Transverse colon (tissue), 4 donors: ENCODE data around the gene RPS6KA5. TPM values are rescaled to one million over a fixed set of nuclear protein-coding genes. Genes with fewer than 3 reads are reported as not detected.
A peak's percentile ranks its signal among the peaks of the same experiment; 100 is the strongest.

ENCODE experiments used
- DNase-seq: peaks from one replicate; pipeline ENCODE4 v3.0.0-alpha.2; 2019
- H3K27ac ChIP-seq, 4 donors: fragments of 200-600 bp; sonication (generic); 2 replicates each; pipeline ENCODE4 v1.5.1; 2016 to 2018; ENCODE audit warnings: inconsistent platforms in 4 of 4
- H3K27me3 ChIP-seq: fragments of 200-600 bp; sonication (generic); 2 replicates; pipeline ENCODE4 v1.5.1; 2017; ENCODE audit warnings: inconsistent platforms
- H3K36me3 ChIP-seq, 4 donors: fragments of 200-600 bp; sonication (generic); 2 replicates each; pipeline ENCODE4 v1.5.1; 2017 to 2019; ENCODE audit warnings: inconsistent platforms in 4 of 4
- H3K4me1 ChIP-seq, 4 donors: fragments of 200-600 bp; sonication (generic); 2 replicates each; pipeline ENCODE4 v1.5.1; 2017 to 2020; ENCODE audit warnings: inconsistent platforms in 4 of 4
- H3K4me3 ChIP-seq, 4 donors: fragments of 200-600 bp; sonication (generic); 1 replicate in 1 of 4; 2 replicates in 3 of 4; pipeline versions ENCODE4 v1.5.1 to v1.6.1; 2017 to 2019; ENCODE audit warnings: inconsistent platforms in 4 of 4
- H3K9me3 ChIP-seq, 2 donors: fragments of 200-600 bp; sonication (generic); 2 replicates each; pipeline ENCODE4 v1.5.1; 2017 to 2019; ENCODE audit warnings: inconsistent platforms in 2 of 2
- CTCF ChIP-seq, 5 experiments: fragments of 200-600 bp in 3 of 5; fragments of 450-650 bp in 2 of 5; sonication (generic) in 3 of 5; IDR thresholded peaks; 1 replicate in 2 of 5; 2 replicates in 3 of 5; pipeline ENCODE4 v1.5.1; 2016 to 2017; ENCODE audit warnings: antibody characterized with exemption in 5 of 5, inconsistent platforms in 3 of 5, mild to moderate bottlenecking in 2 of 5, moderate library complexity in 1 of 5
- EP300 ChIP-seq: sonication (generic); formaldehyde crosslinking; IDR thresholded peaks from one replicate; pipeline ENCODE4 v1.6.1; 2017; ENCODE audit warnings: antibody characterized with exemption, low read depth
- POLR2A ChIP-seq: fragments of 450-650 bp; IDR thresholded peaks from one replicate; pipeline ENCODE4 v1.6.1; 2016; ENCODE audit warnings: antibody characterized with exemption, mild to moderate bottlenecking, moderate library complexity
- POLR2AphosphoS5 ChIP-seq, 3 donors: sonication (generic); formaldehyde crosslinking; IDR thresholded peaks; one replicate each; pipeline ENCODE4 v1.6.1; 2016; ENCODE audit warnings: antibody characterized with exemption in 3 of 3
- WGBS, 2 donors: methylation state at CpG; one replicate each; pipeline ENCODE4 v1.1.5; 2018; ENCODE audit warnings: low coverage in 1 of 2; 5-methylcytosine and 5-hydroxymethylcytosine counted together
- in situ Hi-C, 4 donors: fragments of 200-750 bp; cut with MboI; loops; one replicate each; pipeline versions ENCODE4 v1.15.0 to v1.15.1; 2017; ENCODE audit warnings: low sequenced_read_pairs in 3 of 4, low pct_ligation_motif_present in 1 of 4, low pct_unique_long_range_greater_than_20kb in 1 of 4
- intact Hi-C: fragments of 100-400 bp; cut with DNase I; formaldehyde crosslinking; loops from one replicate; pipeline ENCODE4 v1.15.1; 2023; ENCODE audit warnings: low total_unique reads
- total RNA-seq, 4 donors: library from RNA; depleted of rRNA; stranded (reverse); fragments of >200 nt; gene quantifications; one replicate each; pipeline ENCODE4 v1.1.0, GENCODE V29; 2016

RPS6KA5 gene
- total RNA-seq, 4 donors from 2014 or later, result 7.5 to 32.8 (median 28.0) TPM

- H3K4me1 ChIP-seq, result peaks cover 0 to 28% (median 16%) of the 10 kb centered on the region in 4 donors
- peak overlapping the region in 2 of 4 donors; percentile 33 to 44 for H3K27ac ChIP-seq
- no peaks in the 10 kb centered on the region for H3K27me3 ChIP-seq
- no peaks in the 10 kb centered on the region for H3K36me3 ChIP-seq
- intact Hi-C loops (no loop called here), in situ Hi-C loops (loop anchor here in 2 of 4 donors (10.0 to 25.0 kb wide), 2 partner anchors 143 to 150 kb away; no protein-coding TSS in a partner anchor)
- DNase-seq, result no peak
- H3K4me3 ChIP-seq, result no peak overlapping the region
- H3K9me3 ChIP-seq, result no peaks in the 10 kb centered on the region
- no peak for TF ChIP-seq EP300
- TF ChIP-seq POLR2A, result no peak
- no peak for TF ChIP-seq CTCF (IDR thresholded peaks at IDR 0.05)
- no peak for TF ChIP-seq POLR2AphosphoS5 (IDR thresholded peaks at IDR 0.05)
Measured at GRCh38 chr14:91055016-91055415, 5.4 kb downstream of the RPS6KA5 start.

GRCh38 chr14:91048676-91049075, 11.8 kb downstream of the RPS6KA5 start:
- TF ChIP-seq POLR2AphosphoS5 (IDR thresholded peaks at IDR 0.05) (no peak), CTCF (IDR thresholded peaks at IDR 0.05) (no peak), POLR2A (no peak), EP300 (no peak)
- WGBS, 2 donors, result 94% methylated on average over 1 of the region's 1 CpG; no CpG with 5 or more reads in 1 of the 2 donors
- Histone ChIP-seq H3K27ac (no peak overlapping the region), H3K9me3 (no peaks in the 10 kb centered on the region), H3K36me3 (no peaks in the 10 kb centered on the region), H3K4me1 (peaks cover 3 to 24% (median 3%) of the 10 kb centered on the region in 4 donors), H3K27me3 (no peaks in the 10 kb centered on the region), H3K4me3 (no peak overlapping the region)
- intact Hi-C loops, result no loop called here
- in situ Hi-C loops, result no loop called here
- DNase-seq, result no peak

DNA sequence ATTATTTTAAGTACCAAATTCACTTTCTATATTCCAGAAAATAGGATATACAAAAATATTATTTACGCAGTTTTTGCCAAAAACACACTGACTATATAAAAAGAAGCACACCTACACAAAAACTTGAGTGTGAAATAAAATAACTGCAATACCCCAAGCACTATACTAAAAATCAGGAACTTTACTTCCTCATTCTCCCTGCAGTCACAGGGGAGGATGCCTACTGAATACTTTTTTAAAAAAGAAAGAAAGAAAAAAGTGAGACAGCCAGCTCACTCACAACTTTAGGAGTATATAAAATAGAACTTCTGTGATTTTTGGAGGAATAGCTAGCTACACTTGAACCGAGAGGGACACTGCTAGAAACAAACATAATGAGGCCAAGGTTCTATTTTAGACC, 12.2 kb downstream of the RPS6KA5 start:
- no peak overlapping the region for H3K27ac ChIP-seq
- TF ChIP-seq CTCF (IDR thresholded peaks at IDR 0.05) (no peak), EP300 (no peak), POLR2A (no peak), POLR2AphosphoS5 (IDR thresholded peaks at IDR 0.05) (no peak)
- H3K4me3 ChIP-seq, result no peak overlapping the region
- WGBS, 2 donors, result 79 to 89% methylated on average over 2 of the region's 2 CpGs
- no peaks in the 10 kb centered on the region for H3K36me3 ChIP-seq
- H3K4me1 ChIP-seq, result peaks cover 3 to 24% (median 3%) of the 10 kb centered on the region in 4 donors
- in situ Hi-C loops, result no loop called here
- intact Hi-C loops, result no loop called here
- H3K27me3 ChIP-seq, result no peaks in the 10 kb centered on the region
- no peaks in the 10 kb centered on the region for H3K9me3 ChIP-seq
- DNase-seq, result no peak

DNA sequence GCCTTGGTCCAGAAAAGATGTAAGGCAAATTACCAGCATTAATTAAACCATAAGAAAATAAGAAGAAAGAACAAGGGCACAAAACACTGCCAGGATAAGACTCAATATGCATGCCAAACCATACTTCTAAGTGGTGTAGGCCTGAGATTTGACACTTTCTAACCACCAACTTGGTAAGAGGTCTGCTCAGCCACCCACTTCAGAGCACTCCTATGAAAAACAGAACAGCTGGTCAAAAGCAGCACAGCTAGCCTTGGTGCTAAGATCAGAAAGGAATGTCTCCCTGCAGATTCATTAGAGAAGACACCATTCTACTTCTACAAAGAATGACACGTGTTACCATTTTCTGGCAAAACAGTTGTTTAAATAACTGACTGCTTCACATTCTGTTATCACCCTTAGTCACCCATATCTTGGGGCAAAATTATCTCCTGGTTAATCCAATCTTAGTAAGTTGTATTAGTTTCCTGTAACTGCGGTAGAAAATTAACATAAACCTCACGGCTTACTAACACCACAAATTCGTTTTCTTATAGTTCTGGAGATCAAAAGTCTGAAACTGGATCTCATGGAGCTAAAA, 13.2 kb downstream of the RPS6KA5 start:
- in situ Hi-C loops (no loop called here), intact Hi-C loops (no loop called here)
- no peak for TF ChIP-seq EP300
- TF ChIP-seq POLR2A, result no peak
- TF ChIP-seq CTCF (IDR thresholded peaks at IDR 0.05), result no peak
- no peak for TF ChIP-seq POLR2AphosphoS5 (IDR thresholded peaks at IDR 0.05)
- 94% methylated on average over 4 of the region's 4 CpGs for WGBS, 2 donors
- DNase-seq, result no peak
- no peaks in the 10 kb centered on the region for H3K27me3 ChIP-seq
- no peak overlapping the region for H3K27ac ChIP-seq
- no peaks in the 10 kb centered on the region for H3K36me3 ChIP-seq
- no peaks in the 10 kb centered on the region for H3K9me3 ChIP-seq
- H3K4me1 ChIP-seq, result peaks cover 3 to 24% (median 4%) of the 10 kb centered on the region in 4 donors
- no peak overlapping the region for H3K4me3 ChIP-seq
